ENCODE data around the gene TMBIM1.

The TMBIM1 gene

DNA sequence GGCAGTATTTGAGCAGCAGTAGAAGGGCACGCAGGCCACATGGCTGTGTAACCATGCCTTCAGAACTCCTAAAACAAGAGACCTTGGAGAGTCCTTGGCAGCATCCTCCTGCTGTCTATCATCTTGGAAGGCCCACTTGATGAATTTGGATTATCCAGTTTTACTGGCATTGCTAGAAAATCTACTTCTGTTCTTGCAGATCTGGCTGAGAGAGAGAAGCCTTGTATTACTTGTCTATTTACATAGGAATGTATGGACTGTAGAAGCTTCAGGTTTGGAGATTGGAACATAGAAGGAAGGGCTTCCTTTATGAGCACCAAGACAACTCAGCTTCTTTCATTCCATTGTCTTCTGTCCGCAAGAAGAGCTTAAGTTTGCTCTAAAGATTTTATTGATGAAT, 47.6 kb downstream of the TMBIM1 start:
- H3K27ac ChIP-seq, result no peak overlapping the region
- TF ChIP-seq CTCF (IDR thresholded peaks at IDR 0.05), result no peak
- TF ChIP-seq ZFX (IDR thresholded peaks at IDR 0.05; ENCODE audit: borderline replicate concordance), result no peak

DNA sequence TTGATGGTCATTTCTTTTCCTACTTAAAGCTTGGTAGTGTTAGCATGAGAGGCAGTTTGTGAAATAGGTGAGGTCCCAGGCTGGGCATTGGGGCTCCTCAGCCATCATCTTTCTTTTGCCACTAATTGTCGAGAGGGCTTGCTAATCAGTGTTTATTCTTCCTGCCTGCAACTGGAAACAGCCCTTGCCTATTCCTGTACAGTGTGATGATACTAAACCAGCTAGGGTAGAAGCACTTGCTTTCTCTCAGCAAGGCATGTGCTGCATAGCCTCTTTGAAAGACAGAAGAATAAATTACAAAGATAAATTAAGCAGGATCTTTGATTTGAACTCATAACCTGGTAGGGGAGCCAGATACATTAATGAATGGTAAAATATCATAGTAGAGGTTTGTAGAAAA, 48.1 kb downstream of the TMBIM1 start:
- TF ChIP-seq CTCF (IDR thresholded peaks at IDR 0.05) (no peak), ZFX (IDR thresholded peaks at IDR 0.05; ENCODE audit: borderline replicate concordance) (no peak)
- H3K27ac ChIP-seq, result no peak overlapping the region

- TF ChIP-seq ZFX (IDR thresholded peaks at IDR 0.05; ENCODE audit: borderline replicate concordance) (no peak), CTCF (IDR thresholded peaks at IDR 0.05) (no peak)
- no peak overlapping the region for H3K27ac ChIP-seq
Observed at GRCh38 chr2:218238887-218239286, 53.4 kb downstream of the TMBIM1 start.

GRCh38 chr2:218236829-218237228, 55.5 kb downstream of the TMBIM1 start:
- TF ChIP-seq CTCF (IDR thresholded peaks at IDR 0.05) (no peak), ZFX (IDR thresholded peaks at IDR 0.05; ENCODE audit: borderline replicate concordance) (no peak)
- H3K27ac ChIP-seq, result no peak overlapping the region

- H3K27ac ChIP-seq, result no peak overlapping the region
- no peak for TF ChIP-seq CTCF (IDR thresholded peaks at IDR 0.05)
- no peak for TF ChIP-seq ZFX (IDR thresholded peaks at IDR 0.05; ENCODE audit: borderline replicate concordance)
Observed at GRCh38 chr2:218235017-218235416, 57.3 kb downstream of the TMBIM1 start.

DNA sequence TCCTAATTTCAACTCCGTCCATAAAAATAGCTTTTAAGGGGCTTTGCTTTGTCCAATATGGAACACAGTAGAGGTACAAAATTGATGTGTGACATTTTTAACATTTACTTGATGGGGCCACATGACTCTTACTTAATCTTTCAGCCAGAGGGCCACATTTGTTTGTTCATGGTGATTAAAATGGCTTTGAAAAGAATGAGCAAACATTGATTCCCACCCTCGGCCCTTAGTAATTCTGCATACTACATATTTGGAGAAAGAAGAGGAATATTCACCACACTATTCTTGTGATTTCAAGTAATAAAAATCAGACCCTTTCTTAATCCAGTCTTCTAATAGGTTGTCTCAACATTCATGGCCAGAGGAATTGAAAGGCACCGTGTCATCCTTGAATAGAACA, 57.8 kb downstream of the TMBIM1 start:
- H3K27ac ChIP-seq, result no peak overlapping the region
- TF ChIP-seq CTCF (IDR thresholded peaks at IDR 0.05) (no peak), ZFX (IDR thresholded peaks at IDR 0.05; ENCODE audit: borderline replicate concordance) (no peak)

GRCh38 chr2:218233543-218233942, 58.8 kb downstream of the TMBIM1 start:
- no peak overlapping the region for H3K27ac ChIP-seq

More at GRCh38 chr2:218233543-218233942, 58.8 kb downstream of the TMBIM1 start:
- TF ChIP-seq CTCF (IDR thresholded peaks at IDR 0.05), result no peak
- no peak for TF ChIP-seq ZFX (IDR thresholded peaks at IDR 0.05; ENCODE audit: borderline replicate concordance)

Measured in 22Rv1 (cell line).